OCI-LY7 (cell line): ENCODE measurements around the gene HARBI1. TPM values are rescaled to one million over a fixed set of nuclear protein-coding genes. Genes with fewer than 3 reads are reported as not detected.

ENCODE experiments used
- BruUV-seq: library from RNA; stranded (reverse); fragments of 400-500 nt; replicated peaks from 2 replicates; lab custom pipeline; 2021; lab: Mats Ljungman, UMichigan
- CTCF ChIA-PET: fragments of 300-600 bp; sonication (Branson Sonifier 250); formaldehyde crosslinking; loops from one replicate; lab custom pipeline; 2022; ENCODE audit warnings: antibody characterized with exemption; ENCODE audit not compliant: unreplicated experiment; lab: Charles Lee
- POLR2A ChIA-PET: fragments of 300-600 bp; sonication (Branson Sonifier 250); formaldehyde crosslinking; loops from one replicate; lab custom pipeline; 2022; ENCODE audit warnings: antibody characterized with exemption; lab: Charles Lee
- DNase-seq: peaks from one replicate; pipeline ENCODE4 v3.0.0-alpha.2; 2015; ENCODE audit warnings: low spot score
- H2AFZ ChIP-seq: fragments of 200-600 bp; sonication (generic), shearing (Covaris generic); 2 replicates; pipeline ENCODE4 v1.6.1; 2014; ENCODE audit warnings: mild to moderate bottlenecking, antibody characterized with exemption, low read length, moderate library complexity
- H3K27ac ChIP-seq: fragments of 200-600 bp; sonication (generic); 2 replicates; pipeline ENCODE4 v1.5.1; 2014; ENCODE audit warnings: mixed run types, low read depth, mild to moderate bottlenecking, moderate library complexity, low read length, inconsistent platforms; ENCODE audit not compliant: poor library complexity, severe bottlenecking
- H3K36me3 ChIP-seq: fragments of 200-600 bp; sonication (generic); 2 replicates; pipeline ENCODE4 v1.6.1; 2014; ENCODE audit warnings: mild to moderate bottlenecking, antibody characterized with exemption, low read length, moderate library complexity, mixed read lengths; ENCODE audit not compliant: insufficient read depth
- H3K4me1 ChIP-seq: fragments of 200-600 bp; sonication (generic); 2 replicates; pipeline ENCODE4 v1.5.1; 2014; ENCODE audit warnings: mild to moderate bottlenecking, low read length; ENCODE audit not compliant: insufficient read depth, poor library complexity, severe bottlenecking
- H3K4me2 ChIP-seq: fragments of 200-600 bp; sonication (generic); 2 replicates; pipeline ENCODE4 v1.6.1; 2014; ENCODE audit warnings: mild to moderate bottlenecking, low read length
- H3K4me3 ChIP-seq: fragments of 200-600 bp; sonication (generic); 2 replicates; pipeline ENCODE4 v1.5.1; 2014; ENCODE audit warnings: mild to moderate bottlenecking, low read depth, low read length; ENCODE audit not compliant: poor library complexity, severe bottlenecking
- H3K79me2 ChIP-seq: fragments of 200-600 bp; sonication (generic); 2 replicates; pipeline ENCODE4 v1.6.1; 2016; ENCODE audit warnings: low read depth, mild to moderate bottlenecking, low read length, moderate library complexity, mixed read lengths; ENCODE audit not compliant: insufficient read depth
- H3K9me2 ChIP-seq: fragments of 200-600 bp; sonication (generic); 2 replicates; pipeline ENCODE4 v1.6.1; 2016; ENCODE audit warnings: mild to moderate bottlenecking, low read length, mixed read lengths; ENCODE audit not compliant: insufficient read depth
- H3K9me3 ChIP-seq: fragments of 200-600 bp; sonication (generic); 2 replicates; pipeline ENCODE4 v1.6.1; 2014; ENCODE audit warnings: mild to moderate bottlenecking, mixed run types, low read length, mixed read lengths
- H4K20me1 ChIP-seq: fragments of 200-600 bp; sonication (generic); 2 replicates; pipeline ENCODE4 v1.6.1; 2014; ENCODE audit warnings: mild to moderate bottlenecking, antibody characterized with exemption, low read length, moderate library complexity, mixed read lengths; ENCODE audit not compliant: insufficient read depth
- CTCF ChIP-seq: fragments of 200-600 bp; sonication (generic); conservative IDR thresholded peaks from 2 replicates; pipeline ENCODE4 v1.5.1; 2014; ENCODE audit warnings: mild to moderate bottlenecking, antibody characterized with exemption, low read length, moderate library complexity, mixed read lengths
- EZH2phosphoT487 ChIP-seq: fragments of 200-600 bp; sonication (generic); IDR thresholded peaks from 2 replicates; pipeline ENCODE4 v1.6.1; 2018; ENCODE audit warnings: low read depth, borderline replicate concordance, mild to moderate bottlenecking, mixed run types, antibody characterized with exemption, low read length, moderate library complexity, mixed read lengths
- intact Hi-C: fragments of 100-400 bp; cut with micrococcal nuclease; formaldehyde crosslinking; loops from one replicate; pipeline ENCODE4 v1.10.0; 2022; ENCODE audit not compliant: unreplicated experiment
- total RNA-seq, 2 experiments: library from RNA; depleted of rRNA in 1 of 2; stranded (reverse); fragments of >200 nt in 1 of 2; shearing (Covaris generic) in 1 of 2; gene quantifications; 2 replicates each; pipeline ENCODE4 v1.2.3, GENCODE V29; 2014 to 2022

HARBI1 gene
- total RNA-seq, 2 experiments from 2014 or later = 4.8 to 8.4 TPM

DNA sequence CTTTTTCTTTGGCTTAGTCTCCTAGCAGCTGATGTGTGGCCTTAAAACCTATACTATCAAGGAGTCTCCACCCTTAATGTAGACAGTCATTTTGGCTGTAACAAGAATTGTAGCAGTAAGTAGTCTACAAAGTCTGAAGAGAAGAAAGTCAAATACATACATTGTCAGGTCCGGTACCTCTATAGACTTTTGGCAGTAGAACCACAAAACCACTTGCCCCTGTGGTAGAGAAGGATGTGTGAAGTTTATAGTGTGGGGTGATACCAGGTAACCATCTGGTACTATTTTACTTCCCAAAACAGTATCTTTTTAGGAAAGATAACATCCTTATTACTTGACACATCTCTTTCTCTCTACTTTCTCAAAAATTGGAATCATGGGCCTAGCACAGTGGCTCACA is 15.5 kb upstream of the HARBI1 start:
- TF ChIP-seq EZH2phosphoT487 (no peak), CTCF (no peak)
- intact Hi-C loops = no loop called here
- POLR2A ChIA-PET = no interaction called here
- Histone ChIP-seq H3K79me2 (no peaks in the 10 kb centered on the region), H3K9me3 (no peaks in the 10 kb centered on the region), H3K36me3 (peaks cover 31% of the 10 kb centered on the region), H2AFZ (no peak overlapping the region), H3K4me1 (no peaks in the 10 kb centered on the region), H3K4me3 (no peak overlapping the region), H3K4me2 (no peak overlapping the region), H4K20me1 (no peaks in the 10 kb centered on the region), H3K9me2 (no peaks in the 10 kb centered on the region), H3K27ac (no peak overlapping the region)
- DNase-seq = no peak
- BruUV-seq = TSS peak; percentile 42
- CTCF ChIA-PET = no interaction called here

DNA sequence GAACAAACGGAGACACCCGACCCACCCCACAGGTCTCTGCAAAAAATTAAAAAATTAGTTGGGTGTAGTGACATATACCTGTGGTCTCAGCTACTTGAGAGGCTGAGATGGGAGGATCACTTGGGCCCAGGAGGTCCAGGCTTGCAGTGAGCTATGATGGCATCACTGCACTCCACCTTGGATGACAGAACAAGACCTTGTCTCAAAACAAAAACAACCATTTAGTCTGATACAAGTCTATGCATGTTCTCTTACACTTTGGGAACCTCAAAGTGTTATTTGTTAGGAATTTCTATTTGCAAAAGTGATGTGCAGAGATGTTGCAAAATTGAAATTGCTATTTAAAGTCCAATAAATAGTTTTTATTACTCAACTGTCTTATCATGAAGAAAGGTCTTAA is 14.6 kb upstream of the HARBI1 start:
- no peaks in the 10 kb centered on the region for H3K9me3 ChIP-seq
- no peak overlapping the region for H3K4me2 ChIP-seq
- ChIA-PET CTCF (no interaction called here), POLR2A (interaction anchor here (0.7 to 1.4 kb wide), 3 partner anchors 12 to 86 kb away, joined by 4 to 5 read pairs (median 4); partner anchors contain the start of genes ATG13 and HARBI1)
- no peak overlapping the region for H3K4me3 ChIP-seq
- no peaks in the 10 kb centered on the region for H3K9me2 ChIP-seq
- TF ChIP-seq EZH2phosphoT487 (no peak), CTCF (no peak)
- no peak for DNase-seq
- H3K36me3 ChIP-seq = peaks cover 34% of the 10 kb centered on the region
- no peaks in the 10 kb centered on the region for H3K4me1 ChIP-seq
- BruUV-seq = no TSS peak
- H4K20me1 ChIP-seq = no peaks in the 10 kb centered on the region
- no peaks in the 10 kb centered on the region for H3K79me2 ChIP-seq
- H3K27ac ChIP-seq = no peak overlapping the region
- intact Hi-C loops = no loop called here
- no peak overlapping the region for H2AFZ ChIP-seq

GRCh38 chr11:46630237-46630636 is 13.2 kb upstream of the HARBI1 start:
- Histone ChIP-seq H2AFZ (no peak overlapping the region), H3K4me2 (no peak overlapping the region), H3K4me1 (no peaks in the 10 kb centered on the region), H3K4me3 (no peak overlapping the region), H3K9me2 (no peaks in the 10 kb centered on the region), H3K9me3 (no peaks in the 10 kb centered on the region), H4K20me1 (no peaks in the 10 kb centered on the region), H3K36me3 (peaks cover 48% of the 10 kb centered on the region), H3K79me2 (no peaks in the 10 kb centered on the region), H3K27ac (no peak overlapping the region)
- CTCF ChIA-PET = no interaction called here
- no peak for DNase-seq
- no peak for TF ChIP-seq EZH2phosphoT487
- no peak for TF ChIP-seq CTCF
- POLR2A ChIA-PET = interaction anchor here (0.6 to 1.4 kb wide), 6 partner anchors 12 to 184 kb away, joined by 3 to 5 read pairs (median 4); partner anchors contain the start of genes ATG13 and HARBI1
- no TSS peak for BruUV-seq
- intact Hi-C loops = no loop called here
